Retinal pigment epithelial cell (primary cell): Measurements from ENCODE around the gene KIF9.
"Not testable (repeated sequence)": the region's sequence is repeated elsewhere in the genome, so short reads cannot be mapped to it uniquely, and the experiment has no call there.

Experiments
- DNase-seq: peaks from one replicate; pipeline ENCODE4 v3.0.0-alpha.2; 2010; ENCODE audit warnings: low read depth
- H3K4me3 ChIP-seq: 2 replicates; pipeline ENCODE4 v1.5.1; 2011; ENCODE audit warnings: mild to moderate bottlenecking, low read length, control low read depth, moderate library complexity
- CTCF ChIP-seq: conservative IDR thresholded peaks from 2 replicates; pipeline ENCODE4 v1.5.1; 2011; ENCODE audit warnings: low read depth, low read length, control low read depth, inconsistent platforms

Gene KIF9

GRCh38 chr3:47315069-47315647, 32.6 kb upstream of the KIF9 start:
- H3K4me3 ChIP-seq = no peak overlapping the region
- DNase-seq = no peak
- no peak for TF ChIP-seq CTCF

- H3K4me3 ChIP-seq = no peak overlapping the region
- no peak for DNase-seq
- no peak for TF ChIP-seq CTCF
These were observed 31.6 kb upstream of the KIF9 start for GRCh38 chr3:47314056-47314764.

- DNase-seq = no peak
- H3K4me3 ChIP-seq = no peak overlapping the region
- TF ChIP-seq CTCF = no peak
These were observed 30.9 kb upstream of the KIF9 start for GRCh38 chr3:47313341-47314055.

GRCh38 chr3:47310391-47310790, 27.8 kb upstream of the KIF9 start:
- no peak for DNase-seq
- H3K4me3 ChIP-seq = no peak overlapping the region
- TF ChIP-seq CTCF = no peak

- not testable (repeated sequence) for H3K4me3 ChIP-seq, DNase-seq
These were observed 26.6 kb upstream of the KIF9 start for GRCh38 chr3:47309231-47309630.

GRCh38 chr3:47306022-47306421, 23.4 kb upstream of the KIF9 start:
- DNase-seq = no peak
- no peak overlapping the region for H3K4me3 ChIP-seq
- no peak for TF ChIP-seq CTCF

GRCh38 chr3:47301456-47301855, 18.9 kb upstream of the KIF9 start:
- no peak for DNase-seq
- no peak overlapping the region for H3K4me3 ChIP-seq
- no peak for TF ChIP-seq CTCF
